ENCODE results near the gene HMCES.

GRCh38 chr3:129240436-129240835 lies 38.2 kb upstream of the HMCES start:
- no peak for TF ChIP-seq CTCF (IDR thresholded peaks at IDR 0.05 in 8 of 11, conservative IDR thresholded peaks at IDR 0.05 in 3 of 11)
- TF ChIP-seq POLR2AphosphoS5 (IDR thresholded peaks at IDR 0.05) = no peak

Data from spleen (tissue), 7 donors.